Hepatocyte (in vitro differentiated cells): ENCODE measurements around the gene SSBP1. TPM values are rescaled to one million over a fixed set of nuclear protein-coding genes. Genes with fewer than 3 reads are reported as not detected.

Experiments used
- DNase-seq: peaks from one replicate; pipeline ENCODE4 v3.0.0-alpha.2; 2016; ENCODE audit warnings: low spot score
- H2AFZ ChIP-seq: fragments of 200-600 bp; sonication (generic); 2 replicates; pipeline ENCODE4 v1.6.0; 2016; ENCODE audit warnings: antibody characterized with exemption, mild to moderate bottlenecking
- H3K27ac ChIP-seq: fragments of 200-600 bp; sonication (generic); 2 replicates; pipeline ENCODE4 v1.5.1; 2016; ENCODE audit warnings: mild to moderate bottlenecking
- H3K27me3 ChIP-seq: fragments of 200-600 bp; sonication (generic); 2 replicates; pipeline ENCODE4 v1.6.1; 2016
- H3K36me3 ChIP-seq: fragments of 200-600 bp; sonication (generic); replicated peaks from 2 replicates; pipeline ENCODE4 v1.5.1; 2016; ENCODE audit warnings: low read depth; ENCODE audit not compliant: insufficient read depth
- H3K4me1 ChIP-seq: fragments of 200-600 bp; sonication (generic); 2 replicates; pipeline ENCODE4 v1.5.1; 2016; ENCODE audit warnings: mild to moderate bottlenecking, moderate library complexity; ENCODE audit not compliant: insufficient read depth
- H3K4me2 ChIP-seq: fragments of 200-600 bp; sonication (generic); 2 replicates; pipeline ENCODE4 v1.6.0; 2016
- H3K4me3 ChIP-seq: fragments of 200-600 bp; sonication (generic); 2 replicates; pipeline ENCODE4 v1.5.1; 2016; ENCODE audit warnings: mild to moderate bottlenecking
- H3K79me2 ChIP-seq: fragments of 200-600 bp; sonication (generic); 2 replicates; pipeline ENCODE4 v1.6.0; 2017; ENCODE audit warnings: mild to moderate bottlenecking
- H3K9me2 ChIP-seq: fragments of 200-600 bp; sonication (generic); replicated peaks from 2 replicates; pipeline ENCODE4 v1.6.0; 2017; ENCODE audit warnings: mild to moderate bottlenecking; ENCODE audit not compliant: insufficient read depth
- H3K9me3 ChIP-seq: fragments of 200-600 bp; sonication (generic); 2 replicates; pipeline ENCODE4 v1.5.1; 2016; ENCODE audit warnings: low read depth, mild to moderate bottlenecking
- H4K20me1 ChIP-seq: fragments of 200-600 bp; sonication (generic); 2 replicates; pipeline ENCODE4 v1.6.0; 2016; ENCODE audit warnings: mild to moderate bottlenecking; ENCODE audit not compliant: insufficient read depth, poor library complexity, severe bottlenecking
- EZH2 ChIP-seq: fragments of 200-600 bp; sonication (generic); IDR thresholded peaks from 2 replicates; pipeline ENCODE4 v1.6.1; 2016; ENCODE audit warnings: antibody characterized with exemption, mild to moderate bottlenecking, borderline replicate concordance
- EZH2phosphoT487 ChIP-seq: fragments of 200-600 bp; sonication (generic); IDR thresholded peaks from one replicate; pipeline ENCODE4 v1.6.1; 2018; ENCODE audit warnings: antibody characterized with exemption, mild to moderate bottlenecking, low read depth, moderate library complexity; ENCODE audit not compliant: unreplicated experiment, severe bottlenecking
- WGBS: methylation state at CpG from one replicate; pipeline ENCODE4 v1.1.6; 2016; ENCODE audit warnings: low lambda C conversion rate; ENCODE audit errors: missing lambda C conversion rate; 5-methylcytosine and 5-hydroxymethylcytosine counted together
- polyA plus RNA-seq: library from polyadenylated mRNA; unstranded; fragments of >200 nt; fragmentation: Nextera tagmentation; extraction: Ambion mirVana; gene quantifications from 2 replicates; pipeline ENCODE4 v1.2.1, GENCODE V29; 2016
- total RNA-seq: library from RNA; depleted of rRNA; stranded (reverse); fragments of >200 nt; gene quantifications from 2 replicates; pipeline ENCODE4 v1.2.3, GENCODE V29; 2014
- TF ChIP-seq, protein P1 (sequence below): fragments of 200-600 bp; sonication (generic); IDR thresholded peaks from 2 replicates; pipeline ENCODE4 v1.5.1; 2016; ENCODE audit warnings: antibody characterized with exemption, mild to moderate bottlenecking; ENCODE audit not compliant: poor library complexity

Gene SSBP1
- total and polyA plus RNA-seq, 2 experiments from 2014 or later = 186 to 212 TPM

DNA sequence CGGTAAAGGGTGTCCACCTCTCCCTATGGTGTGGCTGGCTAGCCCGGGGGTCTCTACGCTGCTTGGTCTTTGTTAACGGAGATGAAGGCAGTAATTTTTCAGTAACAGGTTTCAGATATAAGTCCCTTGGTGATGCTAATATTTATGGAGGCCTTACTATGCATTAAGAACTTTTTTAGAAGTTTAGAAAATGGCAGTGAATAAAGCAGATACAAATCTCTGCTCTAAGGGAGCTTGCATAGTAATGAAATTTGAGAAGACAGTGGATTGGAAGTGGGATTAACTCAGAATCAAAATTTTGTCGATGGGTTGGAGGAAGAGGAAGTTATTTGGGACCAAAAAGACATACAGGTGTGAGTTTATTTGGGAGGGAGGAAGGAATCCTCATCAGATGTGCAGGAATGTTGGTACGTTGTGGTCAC is 445 bp downstream of the SSBP1 start:
- WGBS = 3% methylated on average over 6 of the region's 6 CpGs
- TF ChIP-seq EZH2phosphoT487 (no peak), EZH2 (no peak)
- TF ChIP-seq, protein P1, sequence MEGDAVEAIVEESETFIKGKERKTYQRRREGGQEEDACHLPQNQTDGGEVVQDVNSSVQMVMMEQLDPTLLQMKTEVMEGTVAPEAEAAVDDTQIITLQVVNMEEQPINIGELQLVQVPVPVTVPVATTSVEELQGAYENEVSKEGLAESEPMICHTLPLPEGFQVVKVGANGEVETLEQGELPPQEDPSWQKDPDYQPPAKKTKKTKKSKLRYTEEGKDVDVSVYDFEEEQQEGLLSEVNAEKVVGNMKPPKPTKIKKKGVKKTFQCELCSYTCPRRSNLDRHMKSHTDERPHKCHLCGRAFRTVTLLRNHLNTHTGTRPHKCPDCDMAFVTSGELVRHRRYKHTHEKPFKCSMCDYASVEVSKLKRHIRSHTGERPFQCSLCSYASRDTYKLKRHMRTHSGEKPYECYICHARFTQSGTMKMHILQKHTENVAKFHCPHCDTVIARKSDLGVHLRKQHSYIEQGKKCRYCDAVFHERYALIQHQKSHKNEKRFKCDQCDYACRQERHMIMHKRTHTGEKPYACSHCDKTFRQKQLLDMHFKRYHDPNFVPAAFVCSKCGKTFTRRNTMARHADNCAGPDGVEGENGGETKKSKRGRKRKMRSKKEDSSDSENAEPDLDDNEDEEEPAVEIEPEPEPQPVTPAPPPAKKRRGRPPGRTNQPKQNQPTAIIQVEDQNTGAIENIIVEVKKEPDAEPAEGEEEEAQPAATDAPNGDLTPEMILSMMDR = no peak

DNA sequence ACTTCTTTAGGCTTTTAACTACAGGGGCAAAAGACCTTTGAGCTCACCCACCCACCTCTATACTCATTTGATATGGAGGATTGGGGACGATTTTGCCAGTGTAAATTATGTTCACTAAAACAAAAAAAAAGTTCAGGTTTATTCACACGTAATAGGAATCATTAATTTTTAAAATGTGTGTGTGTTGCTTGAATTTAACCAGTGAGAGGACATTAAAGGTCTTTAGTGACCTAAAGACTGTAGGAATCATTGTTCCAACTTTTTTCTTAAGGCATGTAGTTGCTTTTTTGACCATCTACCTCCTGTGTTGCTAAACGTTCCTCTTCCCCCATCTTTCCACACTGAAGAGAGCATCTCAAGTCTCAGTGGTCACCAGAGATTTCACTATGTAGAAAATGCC is 1.1 kb downstream of the SSBP1 start:
- Histone ChIP-seq H3K9me2 (no peaks in the 10 kb centered on the region), H4K20me1 (no peaks in the 10 kb centered on the region), H3K4me2 (peak overlapping the region; percentile 82), H3K36me3 (no peaks in the 10 kb centered on the region), H3K27ac (no peak overlapping the region), H3K4me1 (peaks cover 8% of the 10 kb centered on the region), H2AFZ (no peak overlapping the region), H3K9me3 (no peaks in the 10 kb centered on the region), H3K79me2 (peaks cover 34% of the 10 kb centered on the region), H3K4me3 (peak overlapping the region; percentile 48), H3K27me3 (no peaks in the 10 kb centered on the region)
- DNase-seq = no peak
- TF ChIP-seq EZH2 = no peak
- TF ChIP-seq, protein P1 = no peak
- no peak for TF ChIP-seq EZH2phosphoT487
- 79% methylated on average over 3 of the region's 3 CpGs for WGBS

More for the DNA sequence above, 445 bp downstream of the SSBP1 start:
- Histone ChIP-seq H3K4me2 (peak overlapping the region; percentile 82), H3K27me3 (no peaks in the 10 kb centered on the region), H3K4me1 (peaks cover 8% of the 10 kb centered on the region), H4K20me1 (no peaks in the 10 kb centered on the region), H2AFZ (peak overlapping the region; percentile 72), H3K9me3 (no peaks in the 10 kb centered on the region), H3K4me3 (peak overlapping the region; percentile 48), H3K79me2 (peaks cover 34% of the 10 kb centered on the region), H3K9me2 (no peaks in the 10 kb centered on the region), H3K27ac (peak overlapping the region; percentile 83), H3K36me3 (no peaks in the 10 kb centered on the region)
- no peak for DNase-seq

DNA sequence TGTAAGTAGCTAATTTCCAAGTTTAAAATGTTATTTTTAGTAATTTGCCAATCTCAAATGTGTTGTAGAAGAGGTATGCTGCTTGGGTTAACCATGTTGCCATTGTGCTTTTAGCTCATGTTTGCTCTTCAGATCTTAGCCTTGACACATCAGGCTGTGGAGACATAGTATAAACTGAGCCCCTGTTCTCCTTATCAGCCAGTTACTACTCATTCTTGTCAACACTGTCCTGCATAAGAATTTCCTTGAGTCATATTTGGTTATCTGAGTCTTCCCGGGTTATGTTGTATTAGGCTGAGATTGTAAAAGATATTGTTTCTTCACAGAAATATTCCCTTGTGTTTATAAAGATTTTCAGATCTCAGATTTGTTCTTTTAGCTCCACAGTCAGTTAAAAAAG is 4.1 kb downstream of the SSBP1 start:
- Histone ChIP-seq H3K27me3 (no peaks in the 10 kb centered on the region), H3K27ac (peak overlapping the region; percentile 18), H2AFZ (no peak overlapping the region), H3K9me2 (no peaks in the 10 kb centered on the region), H3K79me2 (peaks cover 37% of the 10 kb centered on the region), H3K4me1 (peaks cover 8% of the 10 kb centered on the region), H3K4me2 (no peak overlapping the region), H3K9me3 (no peaks in the 10 kb centered on the region), H3K4me3 (no peak overlapping the region), H3K36me3 (no peaks in the 10 kb centered on the region), H4K20me1 (no peaks in the 10 kb centered on the region)
- peak; percentile 8 for DNase-seq
- 56% methylated on average over 1 of the region's 1 CpG for WGBS
- TF ChIP-seq EZH2phosphoT487 (no peak), EZH2 (no peak)
- TF ChIP-seq, protein P1 = no peak

DNA sequence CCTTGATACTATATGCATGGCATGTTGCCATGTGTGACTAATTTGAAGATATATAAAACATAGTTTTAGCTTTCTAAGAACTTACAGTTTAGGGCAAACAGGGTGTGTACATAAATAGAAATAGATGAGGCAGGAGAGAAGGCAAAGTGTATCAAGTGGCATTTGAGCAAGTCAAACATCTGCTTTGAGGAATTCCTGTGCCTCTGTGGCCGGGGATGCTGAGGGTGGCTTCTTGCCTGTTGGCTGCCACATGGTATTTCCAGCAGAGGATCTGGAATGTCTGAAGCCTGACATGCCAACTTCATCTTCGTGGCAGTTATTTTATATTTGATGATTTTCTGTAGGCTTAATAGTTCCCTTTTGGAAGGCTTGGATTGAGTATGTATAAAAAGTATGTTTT is 6.0 kb downstream of the SSBP1 start:
- Histone ChIP-seq H3K27ac (no peak overlapping the region), H3K79me2 (peaks cover 30% of the 10 kb centered on the region), H3K4me2 (no peak overlapping the region), H2AFZ (no peak overlapping the region), H3K27me3 (no peaks in the 10 kb centered on the region), H4K20me1 (no peaks in the 10 kb centered on the region), H3K4me3 (no peak overlapping the region), H3K4me1 (peaks cover 8% of the 10 kb centered on the region), H3K9me3 (peaks cover 9% of the 10 kb centered on the region), H3K9me2 (no peaks in the 10 kb centered on the region), H3K36me3 (peaks cover 4% of the 10 kb centered on the region)
- TF ChIP-seq, protein P1 = no peak
- TF ChIP-seq EZH2phosphoT487 = no peak
- no peak for TF ChIP-seq EZH2
- DNase-seq = no peak
- 96% methylated on average over 2 of the region's 2 CpGs for WGBS
